ENCODE results near the gene SPATA13.

The SPATA13 gene

GRCh38 chr13:24355103-24355502, 194.6 kb downstream of the SPATA13 start:
- DNase-seq (ENCODE audit: low read depth in 2 of 2): no peak

- DNase-seq (ENCODE audit: low read depth in 2 of 2): no peak
Observed at GRCh38 chr13:24356270-24356669, 195.8 kb downstream of the SPATA13 start.
